Lower lobe of right lung (tissue), 2 donors: ENCODE measurements around the gene B4GAT1. TPM values are rescaled to one million over a fixed set of nuclear protein-coding genes. Genes with fewer than 3 reads are reported as not detected.

ENCODE experiments used
- ATAC-seq, 2 donors: fragments of 200-7000 bp; cut with Tn5 transposase; one replicate each; pipeline ENCODE4 v1.9.1; 2020 to 2022; ENCODE audit warnings: mild to moderate bottlenecking in 2 of 2, moderate library complexity in 2 of 2
- DNase-seq: peaks from one replicate; pipeline ENCODE4 v3.0.0-alpha.2; 2020
- H3K27ac ChIP-seq: fragments of 200-600 bp; one replicate; pipeline ENCODE4 v1.8.0; 2022
- H3K27me3 ChIP-seq: fragments of 200-600 bp; one replicate; pipeline ENCODE4 v1.8.0; 2022; ENCODE audit warnings: low read depth
- H3K36me3 ChIP-seq: fragments of 200-600 bp; one replicate; pipeline ENCODE4 v1.8.0; 2022; ENCODE audit warnings: mild to moderate bottlenecking
- H3K4me1 ChIP-seq: fragments of 200-600 bp; one replicate; pipeline ENCODE4 v1.8.0; 2022
- H3K4me3 ChIP-seq: fragments of 200-600 bp; one replicate; pipeline ENCODE4 v1.8.0; 2022; ENCODE audit warnings: mild to moderate bottlenecking
- H3K9me3 ChIP-seq: fragments of 200-600 bp; one replicate; pipeline ENCODE4 v1.8.0; 2022
- CTCF ChIP-seq: fragments of 200-600 bp; IDR thresholded peaks from one replicate; pipeline ENCODE4 v1.8.0; 2022; ENCODE audit warnings: antibody characterized with exemption, mild to moderate bottlenecking
- intact Hi-C: fragments of 100-400 bp; cut with DNase I; formaldehyde crosslinking; loops from one replicate; pipeline ENCODE4 v1.11.0; 2022
- total RNA-seq: library from RNA; stranded (reverse); fragmentation: NEBNext Ultra II Directional; extraction: Animal tissue kit (Norgen Biotek cat#: 25700); gene quantifications from one replicate; pipeline ENCODE4 v1.2.1, GENCODE V29; 2021
- donor health status: DM: no; HTN: yes; CAD: no; lungs with severe emphysema.

The B4GAT1 gene
- total RNA-seq, 1 donor from 2014 or later, result 22.6 TPM

GRCh38 chr11:66334605-66335442 is 12.6 kb downstream of the B4GAT1 start:
- ATAC-seq (no peak), DNase-seq (peak; percentile 55)
- H3K9me3 ChIP-seq, result no peaks in the 10 kb centered on the region
- TF ChIP-seq CTCF, result no peak
- H3K27ac ChIP-seq, result peak overlapping the region; percentile 82
- H3K27me3 ChIP-seq, result no peaks in the 10 kb centered on the region
- peaks cover 47% of the 10 kb centered on the region for H3K36me3 ChIP-seq
- intact Hi-C loops, result no loop called here
- peaks cover 29% of the 10 kb centered on the region for H3K4me1 ChIP-seq
- peak overlapping the region; percentile 63 for H3K4me3 ChIP-seq

- H3K27ac ChIP-seq, result no peak overlapping the region
- DNase-seq (peak; percentile 46), ATAC-seq (no peak)
- peaks cover 39% of the 10 kb centered on the region for H3K36me3 ChIP-seq
- H3K27me3 ChIP-seq, result no peaks in the 10 kb centered on the region
- no peaks in the 10 kb centered on the region for H3K9me3 ChIP-seq
- peaks cover 29% of the 10 kb centered on the region for H3K4me1 ChIP-seq
- H3K4me3 ChIP-seq, result no peak overlapping the region
- intact Hi-C loops, result no loop called here
- TF ChIP-seq CTCF, result no peak
Observed at GRCh38 chr11:66333896-66334604, 13.4 kb downstream of the B4GAT1 start.

- no peak overlapping the region for H3K4me3 ChIP-seq
- peaks cover 32% of the 10 kb centered on the region for H3K36me3 ChIP-seq
- H3K4me1 ChIP-seq, result peaks cover 36% of the 10 kb centered on the region
- H3K27me3 ChIP-seq, result no peaks in the 10 kb centered on the region
- ATAC-seq, result no peak
- H3K27ac ChIP-seq, result no peak overlapping the region
- DNase-seq, result peak; percentile 30
- no peak for TF ChIP-seq CTCF
- intact Hi-C loops, result no loop called here
- H3K9me3 ChIP-seq, result no peaks in the 10 kb centered on the region
Observed at GRCh38 chr11:66333220-66333877, 14.1 kb downstream of the B4GAT1 start.

GRCh38 chr11:66332371-66333219 is 14.8 kb downstream of the B4GAT1 start:
- ATAC-seq (no peak), DNase-seq (peak; percentile 17)
- intact Hi-C loops, result no loop called here
- no peaks in the 10 kb centered on the region for H3K27me3 ChIP-seq
- TF ChIP-seq CTCF, result no peak
- H3K36me3 ChIP-seq, result peaks cover 25% of the 10 kb centered on the region
- no peak overlapping the region for H3K27ac ChIP-seq
- H3K9me3 ChIP-seq, result no peaks in the 10 kb centered on the region
- peaks cover 43% of the 10 kb centered on the region for H3K4me1 ChIP-seq
- no peak overlapping the region for H3K4me3 ChIP-seq
